HS-27A (cell line): ENCODE measurements around the gene MTFP1.
"Not testable (repeated sequence)": the region's sequence is repeated elsewhere in the genome, so short reads cannot be mapped to it uniquely, and the experiment has no call there.

Source experiments
- DNase-seq: peaks from one replicate; pipeline ENCODE4 v3.0.0-alpha.2; 2012; ENCODE audit warnings: low read depth, missing footprints

MTFP1 gene

GRCh38 chr22:30425616-30426387 lies at the start of gene MTFP1:
MTFP1 (plus strand) TSS chr22:30425768; CDS start chr22:30425880, 112 bp downstream.
- peak; percentile 47 for DNase-seq

- DNase-seq = no peak
Observed at GRCh38 chr22:30380011-30380410, 45.6 kb upstream of the MTFP1 start.

- no peak for DNase-seq
Observed at GRCh38 chr22:30381264-30381663, 44.3 kb upstream of the MTFP1 start.

GRCh38 chr22:30382340-30382739 lies 43.2 kb upstream of the MTFP1 start:
- DNase-seq = no peak

- DNase-seq = no peak
Observed at GRCh38 chr22:30383061-30383460, 42.5 kb upstream of the MTFP1 start.

- no peak for DNase-seq
Observed at GRCh38 chr22:30385942-30386341, 39.6 kb upstream of the MTFP1 start.

GRCh38 chr22:30386608-30386959 lies 39.0 kb upstream of the MTFP1 start:
- no peak for DNase-seq

GRCh38 chr22:30386960-30387827 lies 38.4 kb upstream of the MTFP1 start, which contains the start of gene RNF215:
RNF215 (minus strand) TSS chr22:30387411; CDS start chr22:30387313, 98 bp downstream.
- DNase-seq = peak; percentile 31

GRCh38 chr22:30390974-30391691 lies 34.4 kb upstream of the MTFP1 start:
- peak; percentile 26 for DNase-seq

GRCh38 chr22:30392661-30393321 lies 32.8 kb upstream of the MTFP1 start:
- no peak for DNase-seq

GRCh38 chr22:30393322-30393680 lies 32.3 kb upstream of the MTFP1 start:
- no peak for DNase-seq

GRCh38 chr22:30393885-30394284 lies 31.7 kb upstream of the MTFP1 start:
- DNase-seq = no peak

- no peak for DNase-seq
Observed at GRCh38 chr22:30396871-30397655, 28.5 kb upstream of the MTFP1 start, which contains the start of gene SEC14L2. SEC14L2 (plus strand) TSS chr22:30397018; CDS start chr22:30397117, 99 bp downstream.

- no peak for DNase-seq
Observed at GRCh38 chr22:30397656-30398635, 27.6 kb upstream of the MTFP1 start.

GRCh38 chr22:30398685-30399680 lies 26.6 kb upstream of the MTFP1 start:
- DNase-seq = no peak

GRCh38 chr22:30399718-30400117 lies 25.9 kb upstream of the MTFP1 start:
- DNase-seq = no peak

- no peak for DNase-seq
Observed at GRCh38 chr22:30400159-30400558, 25.4 kb upstream of the MTFP1 start.

- not testable (repeated sequence) for DNase-seq
Observed at GRCh38 chr22:30401024-30401423, 24.5 kb upstream of the MTFP1 start.
